GM18498 (cell line): ENCODE measurements around the gene GYG2.
"Not testable (repeated sequence)": the region's sequence is repeated elsewhere in the genome, so short reads cannot be mapped to it uniquely, and the experiment has no call there.

Experiments
- ATAC-seq: cut with Tn5 transposase; IDR thresholded peaks from one replicate; pipeline ENCODE4 v1.9.1; 2021; ENCODE audit warnings: mild to moderate bottlenecking, moderate library complexity; ENCODE audit not compliant: unreplicated experiment

Gene GYG2

GRCh38 chrX:2867206-2867605 lies 38.5 kb downstream of the GYG2 start:
- no peak for ATAC-seq

GRCh38 chrX:2870650-2871049 lies 41.9 kb downstream of the GYG2 start:
- ATAC-seq, result no peak

GRCh38 chrX:2871831-2872230 lies 43.1 kb downstream of the GYG2 start:
- ATAC-seq, result no peak

GRCh38 chrX:2872671-2873277 lies 44.0 kb downstream of the GYG2 start:
- ATAC-seq, result no peak

- no peak for ATAC-seq
Observed at GRCh38 chrX:2874222-2875135, 45.7 kb downstream of the GYG2 start.

GRCh38 chrX:2875136-2875481 lies 46.4 kb downstream of the GYG2 start:
- ATAC-seq, result no peak

GRCh38 chrX:2875798-2876399 lies 47.2 kb downstream of the GYG2 start:
- ATAC-seq, result no peak

- ATAC-seq, result no peak
Observed at GRCh38 chrX:2878563-2878962, 49.8 kb downstream of the GYG2 start.

- ATAC-seq, result no peak
Observed at GRCh38 chrX:2879670-2880069, 50.9 kb downstream of the GYG2 start.

GRCh38 chrX:2883770-2884169 lies 55.0 kb downstream of the GYG2 start:
- no peak for ATAC-seq

- ATAC-seq, result no peak
Observed at GRCh38 chrX:2888309-2888708, 59.6 kb downstream of the GYG2 start.

GRCh38 chrX:2889045-2889605 lies 60.4 kb downstream of the GYG2 start:
- ATAC-seq, result no peak

- ATAC-seq, result not testable (repeated sequence)
Observed at GRCh38 chrX:2889706-2890490, 61.2 kb downstream of the GYG2 start.

GRCh38 chrX:2890536-2891460 lies 62.1 kb downstream of the GYG2 start:
- ATAC-seq, result not testable (repeated sequence)

- ATAC-seq, result no peak
Observed at GRCh38 chrX:2892816-2893215, 64.1 kb downstream of the GYG2 start.

GRCh38 chrX:2894885-2895292 lies 66.2 kb downstream of the GYG2 start:
- ATAC-seq, result no peak

- no peak for ATAC-seq
Observed at GRCh38 chrX:2897311-2897689, 68.6 kb downstream of the GYG2 start.

- ATAC-seq, result peak; percentile 48
Observed at GRCh38 chrX:2897690-2898623, 69.2 kb downstream of the GYG2 start.
